WTC11 (cell line): Measurements from ENCODE around the gene CELF4. TPM values are rescaled to one million over a fixed set of nuclear protein-coding genes. Genes with fewer than 3 reads are reported as not detected.

ENCODE experiments used
- ATAC-seq: fragments of 200-7000 bp; cut with Tn5 transposase; 2 replicates; pipeline ENCODE4 v1.10.0; 2021; ENCODE audit warnings: mild to moderate bottlenecking, moderate library complexity
- CTCF ChIA-PET: fragments of 300-600 bp; sonication (Branson Sonifier 250); formaldehyde crosslinking; loops from one replicate; lab custom pipeline; 2021; ENCODE audit warnings: antibody characterized with exemption; lab: Charles Lee
- POLR2A ChIA-PET: fragments of 350-600 bp; sonication (Branson Sonifier 250); formaldehyde crosslinking; loops from one replicate; lab custom pipeline; 2021; ENCODE audit warnings: antibody characterized with exemption; lab: Charles Lee
- DNase-seq: peaks from one replicate; pipeline ENCODE4 v3.0.0; 2021; ENCODE audit warnings: low spot score
- H3K27ac Mint-ChIP-seq: 2 replicates; pipeline ENCODE4 v1.8.0; 2021; ENCODE audit warnings: mixed read lengths
- H3K27me3 Mint-ChIP-seq: 2 replicates; pipeline ENCODE4 v1.8.0; 2021; ENCODE audit warnings: low read depth, mild to moderate bottlenecking, moderate library complexity, mixed read lengths
- H3K36me3 Mint-ChIP-seq: 2 replicates; pipeline ENCODE4 v1.8.0; 2021; ENCODE audit warnings: mixed read lengths
- H3K4me1 Mint-ChIP-seq: 2 replicates; pipeline ENCODE4 v1.8.0; 2022; ENCODE audit warnings: mixed read lengths
- H3K4me3 Mint-ChIP-seq: 2 replicates; pipeline ENCODE4 v1.8.0; 2021; ENCODE audit warnings: mild to moderate bottlenecking, moderate library complexity, mixed read lengths
- H3K9me3 Mint-ChIP-seq: 2 replicates; pipeline ENCODE4 v1.8.0; 2021; ENCODE audit warnings: mixed read lengths
- CREB1 ChIP-seq: sonication (generic); formaldehyde crosslinking; IDR thresholded peaks from 2 replicates; pipeline ENCODE4 v1.8.0; 2023; ENCODE audit warnings: mild to moderate bottlenecking, missing genetic modification reagents
- EMX1 ChIP-seq: fragments of 250-450 bp; sonication (Bioruptor Pico); IDR thresholded peaks from 2 replicates; pipeline ENCODE4 v1.8.0; 2021; ENCODE audit warnings: mild to moderate bottlenecking
- FOXP1 ChIP-seq: sonication (generic); formaldehyde crosslinking; IDR thresholded peaks from 2 replicates; pipeline ENCODE4 v1.8.0; 2022; ENCODE audit warnings: missing genetic modification reagents, mild to moderate bottlenecking, moderate library complexity, borderline replicate concordance
- GABPB1 ChIP-seq: sonication (generic); formaldehyde crosslinking; IDR thresholded peaks from 2 replicates; pipeline ENCODE4 v1.8.1; 2023; ENCODE audit warnings: mild to moderate bottlenecking, missing genetic modification reagents
- GTF2I ChIP-seq: fragments of 250-450 bp; sonication (Bioruptor Pico); conservative IDR thresholded peaks from 2 replicates; pipeline ENCODE4 v1.4.0; 2021; ENCODE audit warnings: mild to moderate bottlenecking
- HMGA2 ChIP-seq: fragments of 250-450 bp; sonication (Bioruptor Pico); IDR thresholded peaks from 2 replicates; pipeline ENCODE4 v1.4.0; 2021; ENCODE audit warnings: mild to moderate bottlenecking, moderate library complexity
- IRF1 ChIP-seq: sonication (generic); formaldehyde crosslinking; IDR thresholded peaks from 2 replicates; pipeline ENCODE4 v1.8.0; 2023; ENCODE audit warnings: missing genetic modification reagents
- MAX ChIP-seq: sonication (generic); formaldehyde crosslinking; IDR thresholded peaks from 2 replicates; pipeline ENCODE4 v1.8.0; 2022; ENCODE audit warnings: mild to moderate bottlenecking, missing genetic modification reagents
- MXD4 ChIP-seq: fragments of 250-450 bp; sonication (Bioruptor Pico); IDR thresholded peaks from 2 replicates; pipeline ENCODE4 v1.8.0; 2021; ENCODE audit warnings: mild to moderate bottlenecking, moderate library complexity, borderline replicate concordance
- NFE2L1 ChIP-seq: sonication (generic); formaldehyde crosslinking; IDR thresholded peaks from 2 replicates; pipeline ENCODE4 v1.8.1; 2023; ENCODE audit warnings: missing genetic modification reagents
- NFYB ChIP-seq: sonication (generic); formaldehyde crosslinking; conservative IDR thresholded peaks from 2 replicates; pipeline ENCODE4 v1.8.0; 2022; ENCODE audit warnings: low read depth, missing genetic modification reagents
- NR1H2 ChIP-seq: sonication (generic); formaldehyde crosslinking; IDR thresholded peaks from 2 replicates; pipeline ENCODE4 v1.9.0; 2021; ENCODE audit warnings: mild to moderate bottlenecking, moderate library complexity, missing genetic modification reagents
- NR2C2 ChIP-seq: sonication (generic); formaldehyde crosslinking; IDR thresholded peaks from 2 replicates; pipeline ENCODE4 v1.8.0; 2022; ENCODE audit warnings: mild to moderate bottlenecking, missing genetic modification reagents
- NR3C1 ChIP-seq: sonication (generic); formaldehyde crosslinking; conservative IDR thresholded peaks from 2 replicates; pipeline ENCODE4 v1.8.1; 2023; ENCODE audit warnings: low read depth, mild to moderate bottlenecking, missing genetic modification reagents
- OVOL2 ChIP-seq: fragments of 250-450 bp; sonication (Bioruptor Pico); IDR thresholded peaks from 2 replicates; pipeline ENCODE4 v1.9.0; 2021; ENCODE audit warnings: mild to moderate bottlenecking, borderline replicate concordance
- PREB ChIP-seq: sonication (generic); formaldehyde crosslinking; IDR thresholded peaks from 2 replicates; pipeline ENCODE4 v1.8.1; 2022; ENCODE audit warnings: mild to moderate bottlenecking, missing genetic modification reagents, moderate library complexity, borderline replicate concordance
- PRRX2 ChIP-seq: fragments of 250-450 bp; sonication (Bioruptor Pico); IDR thresholded peaks from 2 replicates; pipeline ENCODE4 v1.8.0; 2021; ENCODE audit warnings: mild to moderate bottlenecking
- SMAD3 ChIP-seq: sonication (generic); formaldehyde crosslinking; IDR thresholded peaks from 2 replicates; pipeline ENCODE4 v1.8.0; 2022; ENCODE audit warnings: missing genetic modification reagents, mild to moderate bottlenecking, borderline replicate concordance
- SOX15 ChIP-seq: fragments of 250-450 bp; sonication (Bioruptor Pico); IDR thresholded peaks from 2 replicates; pipeline ENCODE4 v1.9.0; 2021; ENCODE audit warnings: mild to moderate bottlenecking
- ZNF232 ChIP-seq: sonication (generic); formaldehyde crosslinking; IDR thresholded peaks from 2 replicates; pipeline ENCODE4 v1.8.0; 2022; ENCODE audit warnings: mild to moderate bottlenecking, missing genetic modification reagents
- ZNF317 ChIP-seq: sonication (generic); formaldehyde crosslinking; IDR thresholded peaks from 2 replicates; pipeline ENCODE4 v1.8.1; 2023; ENCODE audit warnings: low read depth, mild to moderate bottlenecking, moderate library complexity, missing genetic modification reagents, borderline replicate concordance
- ZNF396 ChIP-seq: fragments of 250-450 bp; sonication (Bioruptor Pico); IDR thresholded peaks from 2 replicates; pipeline ENCODE4 v1.8.0; 2021; ENCODE audit warnings: mild to moderate bottlenecking, moderate library complexity, borderline replicate concordance
- ZNF423 ChIP-seq: fragments of 250-450 bp; sonication (Bioruptor Pico); IDR thresholded peaks from 2 replicates; pipeline ENCODE4 v2.1.2; 2022; ENCODE audit warnings: mild to moderate bottlenecking, moderate library complexity
- total RNA-seq: library from RNA; stranded (reverse); gene quantifications from 3 replicates; pipeline ENCODE4 v1.2.3, GENCODE V29; 2021
- TF ChIP-seq, protein P1 (sequence below): fragments of 250-450 bp; sonication (Bioruptor Pico); IDR thresholded peaks from 2 replicates; pipeline ENCODE4 v1.9.0; 2021; ENCODE audit warnings: mild to moderate bottlenecking
- TF ChIP-seq, protein P2 (sequence below): fragments of 250-450 bp; sonication (Bioruptor Pico); IDR thresholded peaks from 2 replicates; pipeline ENCODE4 v2.1.2; 2022; ENCODE audit warnings: mild to moderate bottlenecking, moderate library complexity
- TF ChIP-seq, protein P3 (sequence below): fragments of 250-450 bp; sonication (Bioruptor Pico); IDR thresholded peaks from 2 replicates; pipeline ENCODE4 v1.8.0; 2021; ENCODE audit warnings: mild to moderate bottlenecking
- TF ChIP-seq, protein P4 (sequence below): sonication (generic); formaldehyde crosslinking; IDR thresholded peaks from 2 replicates; pipeline ENCODE4 v1.8.1; 2023; ENCODE audit warnings: mild to moderate bottlenecking, missing genetic modification reagents

The CELF4 gene
- total RNA-seq, 1 experiment from 2014 or later: 2.9 TPM

GRCh38 chr18:37448946-37449345, 116.7 kb downstream of the CELF4 start (continued):
- TF ChIP-seq PREB (CRISPR knock-in tag) (no peak), EMX1 (CRISPR knock-in tag) (no peak)

DNA sequence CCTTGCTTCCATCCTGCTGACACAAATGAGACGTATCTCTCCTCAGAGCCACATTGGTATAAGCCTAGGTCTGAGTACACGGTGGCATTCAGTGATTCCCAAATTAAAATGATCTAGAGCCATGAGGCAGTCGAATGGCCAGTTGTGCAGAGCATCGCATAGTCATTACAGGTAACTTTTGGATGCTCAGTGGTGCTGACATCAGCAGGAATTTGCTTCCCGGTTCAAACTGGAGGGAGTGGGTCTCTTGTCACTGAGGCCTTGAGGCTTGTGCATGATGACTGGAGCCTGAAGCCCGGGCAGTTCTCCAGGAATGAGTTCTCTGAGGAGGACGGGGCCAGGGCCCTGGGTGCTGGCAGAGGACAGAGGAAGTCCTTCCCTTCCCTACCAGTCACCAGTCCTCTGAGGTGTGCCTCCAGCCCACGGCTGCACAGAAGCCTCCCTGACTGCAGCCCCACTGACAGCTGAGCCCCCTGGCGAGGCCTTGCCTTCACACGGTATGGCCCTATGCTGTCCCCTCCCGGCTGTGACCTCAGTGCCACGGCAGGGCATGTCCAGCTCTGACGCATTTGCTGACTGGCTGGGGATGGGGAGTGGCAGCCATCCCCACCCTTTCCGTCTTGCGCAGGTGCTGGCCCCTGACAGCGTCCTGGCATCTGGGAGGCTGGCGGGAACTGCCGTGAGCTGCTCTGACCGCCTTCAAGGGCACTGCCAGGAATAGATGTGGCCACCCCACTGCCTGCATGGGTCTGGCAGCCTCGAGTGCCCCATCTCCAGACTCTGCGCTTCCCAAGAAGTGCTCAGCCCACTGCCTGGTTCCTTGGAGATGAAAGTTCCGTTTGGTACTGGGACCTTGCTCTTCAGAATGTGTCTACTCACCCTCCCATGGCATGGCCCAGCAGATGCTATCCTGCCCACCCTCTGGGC, 117.4 kb downstream of the CELF4 start:
- DNase-seq: no peak
- POLR2A ChIA-PET: no interaction called here
- Mint-ChIP-seq H3K36me3 (no peaks in the 10 kb centered on the region), H3K9me3 (no peaks in the 10 kb centered on the region), H3K4me3 (no peak overlapping the region), H3K27ac (no peak overlapping the region), H3K4me1 (peaks cover 54% of the 10 kb centered on the region), H3K27me3 (peaks cover 10% of the 10 kb centered on the region)
- ATAC-seq: no peak
- CTCF ChIA-PET: interaction anchor here (0.8 to 1.3 kb wide), 4 partner anchors 27 to 126 kb away, joined by 3 to 4 read pairs (median 4); no protein-coding TSS in a partner anchor
- TF ChIP-seq OVOL2 (CRISPR knock-in tag) (no peak), NFE2L1 (CRISPR knock-in tag) (no peak), SMAD3 (CRISPR knock-in tag) (no peak), FOXP1 (CRISPR knock-in tag) (no peak), ZNF232 (CRISPR knock-in tag) (no peak), GTF2I (CRISPR knock-in tag) (no peak), SOX15 (CRISPR knock-in tag) (no peak), ZNF317 (CRISPR knock-in tag) (no peak), ZNF423 (CRISPR knock-in tag) (no peak), NR1H2 (CRISPR knock-in tag) (no peak), HMGA2 (CRISPR knock-in tag) (no peak), GABPB1 (no peak), IRF1 (CRISPR knock-in tag) (no peak)
- TF ChIP-seq, protein P1, sequence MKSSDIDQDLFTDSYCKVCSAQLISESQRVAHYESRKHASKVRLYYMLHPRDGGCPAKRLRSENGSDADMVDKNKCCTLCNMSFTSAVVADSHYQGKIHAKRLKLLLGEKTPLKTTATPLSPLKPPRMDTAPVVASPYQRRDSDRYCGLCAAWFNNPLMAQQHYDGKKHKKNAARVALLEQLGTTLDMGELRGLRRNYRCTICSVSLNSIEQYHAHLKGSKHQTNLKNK (CRISPR knock-in tag): no peak
- TF ChIP-seq, protein P2, sequence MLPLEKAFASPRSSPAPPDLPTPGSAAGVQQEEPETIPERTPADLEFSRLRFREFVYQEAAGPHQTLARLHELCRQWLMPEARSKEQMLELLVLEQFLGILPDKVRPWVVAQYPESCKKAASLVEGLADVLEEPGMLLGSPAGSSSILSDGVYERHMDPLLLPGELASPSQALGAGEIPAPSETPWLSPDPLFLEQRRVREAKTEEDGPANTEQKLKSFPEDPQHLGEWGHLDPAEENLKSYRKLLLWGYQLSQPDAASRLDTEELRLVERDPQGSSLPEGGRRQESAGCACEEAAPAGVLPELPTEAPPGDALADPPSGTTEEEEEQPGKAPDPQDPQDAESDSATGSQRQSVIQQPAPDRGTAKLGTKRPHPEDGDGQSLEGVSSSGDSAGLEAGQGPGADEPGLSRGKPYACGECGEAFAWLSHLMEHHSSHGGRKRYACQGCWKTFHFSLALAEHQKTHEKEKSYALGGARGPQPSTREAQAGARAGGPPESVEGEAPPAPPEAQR (CRISPR knock-in tag): no peak
- TF ChIP-seq, protein P3, sequence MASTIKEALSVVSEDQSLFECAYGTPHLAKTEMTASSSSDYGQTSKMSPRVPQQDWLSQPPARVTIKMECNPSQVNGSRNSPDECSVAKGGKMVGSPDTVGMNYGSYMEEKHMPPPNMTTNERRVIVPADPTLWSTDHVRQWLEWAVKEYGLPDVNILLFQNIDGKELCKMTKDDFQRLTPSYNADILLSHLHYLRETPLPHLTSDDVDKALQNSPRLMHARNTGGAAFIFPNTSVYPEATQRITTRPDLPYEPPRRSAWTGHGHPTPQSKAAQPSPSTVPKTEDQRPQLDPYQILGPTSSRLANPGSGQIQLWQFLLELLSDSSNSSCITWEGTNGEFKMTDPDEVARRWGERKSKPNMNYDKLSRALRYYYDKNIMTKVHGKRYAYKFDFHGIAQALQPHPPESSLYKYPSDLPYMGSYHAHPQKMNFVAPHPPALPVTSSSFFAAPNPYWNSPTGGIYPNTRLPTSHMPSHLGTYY: no peak

DNA sequence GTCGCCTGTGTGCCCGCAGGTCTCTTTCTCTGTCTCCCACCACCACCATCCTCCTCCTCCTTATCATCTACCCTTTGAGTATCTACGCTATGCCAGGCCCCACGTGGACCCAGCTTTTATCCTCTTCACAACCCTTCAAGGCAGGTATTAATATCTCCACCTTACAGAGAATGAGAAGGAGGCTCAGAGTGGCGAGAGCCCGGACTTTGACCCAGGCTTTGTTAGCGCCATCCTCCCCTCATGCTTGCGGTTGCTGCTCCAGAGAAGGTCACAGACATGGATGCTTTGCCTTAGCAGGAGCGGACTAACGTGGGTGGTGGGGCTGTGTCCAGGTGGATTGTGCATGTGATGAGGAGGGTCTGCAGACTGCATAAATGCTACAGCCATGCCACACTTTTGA, 119.8 kb downstream of the CELF4 start:
- Mint-ChIP-seq H3K27me3 (peaks cover 7% of the 10 kb centered on the region), H3K4me1 (peaks cover 46% of the 10 kb centered on the region), H3K4me3 (no peak overlapping the region), H3K36me3 (no peaks in the 10 kb centered on the region), H3K9me3 (no peaks in the 10 kb centered on the region), H3K27ac (no peak overlapping the region)
- POLR2A ChIA-PET: no interaction called here
- CTCF ChIA-PET: interaction anchor here (1.0 to 3.4 kb wide), 8 partner anchors 9 to 93 kb away, joined by 3 to 14 read pairs (median 8); no protein-coding TSS in a partner anchor
- DNase-seq (no peak), ATAC-seq (no peak)
- TF ChIP-seq NR2C2 (CRISPR knock-in tag): no peak
- no peak for TF ChIP-seq NFYB (CRISPR knock-in tag)
- no peak for TF ChIP-seq ZNF396 (CRISPR knock-in tag)
- no peak for TF ChIP-seq NR1H2 (CRISPR knock-in tag)
- no peak for TF ChIP-seq MAX (CRISPR knock-in tag)
- TF ChIP-seq MXD4 (CRISPR knock-in tag): no peak
- TF ChIP-seq CREB1: no peak
- TF ChIP-seq NR3C1 (CRISPR knock-in tag): no peak
- TF ChIP-seq PRRX2: no peak
- TF ChIP-seq, protein P4, sequence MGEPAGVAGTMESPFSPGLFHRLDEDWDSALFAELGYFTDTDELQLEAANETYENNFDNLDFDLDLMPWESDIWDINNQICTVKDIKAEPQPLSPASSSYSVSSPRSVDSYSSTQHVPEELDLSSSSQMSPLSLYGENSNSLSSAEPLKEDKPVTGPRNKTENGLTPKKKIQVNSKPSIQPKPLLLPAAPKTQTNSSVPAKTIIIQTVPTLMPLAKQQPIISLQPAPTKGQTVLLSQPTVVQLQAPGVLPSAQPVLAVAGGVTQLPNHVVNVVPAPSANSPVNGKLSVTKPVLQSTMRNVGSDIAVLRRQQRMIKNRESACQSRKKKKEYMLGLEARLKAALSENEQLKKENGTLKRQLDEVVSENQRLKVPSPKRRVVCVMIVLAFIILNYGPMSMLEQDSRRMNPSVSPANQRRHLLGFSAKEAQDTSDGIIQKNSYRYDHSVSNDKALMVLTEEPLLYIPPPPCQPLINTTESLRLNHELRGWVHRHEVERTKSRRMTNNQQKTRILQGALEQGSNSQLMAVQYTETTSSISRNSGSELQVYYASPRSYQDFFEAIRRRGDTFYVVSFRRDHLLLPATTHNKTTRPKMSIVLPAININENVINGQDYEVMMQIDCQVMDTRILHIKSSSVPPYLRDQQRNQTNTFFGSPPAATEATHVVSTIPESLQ: no peak
- no peak for TF ChIP-seq ZNF232 (CRISPR knock-in tag)
